Measurements from ENCODE around the gene MYO1E.
"Not testable (repeated sequence)": the region's sequence is repeated elsewhere in the genome, so short reads cannot be mapped to it uniquely, and the experiment has no call there.

Gene MYO1E

DNA sequence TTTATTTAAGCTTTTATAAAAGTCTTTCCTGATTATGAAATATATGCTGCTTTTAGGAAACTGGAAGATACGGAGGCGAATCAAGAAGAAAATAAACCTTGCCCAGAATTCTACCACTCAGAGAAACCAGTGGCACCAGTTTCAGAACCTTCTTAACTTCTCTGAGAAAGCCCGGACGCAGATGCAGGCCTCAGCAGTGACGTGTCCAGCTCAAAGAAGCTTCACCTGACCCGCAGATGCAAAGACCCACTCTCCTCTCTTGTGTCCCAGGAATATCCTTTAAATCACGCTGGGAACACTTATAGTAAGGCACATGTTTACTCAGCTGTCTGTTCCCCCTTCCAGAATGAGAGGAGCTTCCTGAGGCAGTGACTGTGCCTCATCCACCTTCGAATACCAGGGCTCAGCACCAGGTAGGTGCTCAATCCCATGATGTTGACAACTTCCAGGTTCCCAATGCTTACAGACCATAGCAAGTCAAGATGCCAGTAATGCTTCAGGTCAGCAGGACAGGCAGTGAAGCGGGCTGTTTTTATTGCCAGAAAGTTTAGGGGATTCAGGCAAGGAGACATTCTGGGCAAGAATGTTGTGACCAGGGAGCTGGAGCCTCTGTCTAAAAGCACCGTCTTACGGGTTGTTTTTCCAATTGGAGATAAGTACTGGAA lies 205.9 kb downstream of the MYO1E start:
- no peak for TF ChIP-seq POLR2A (IDR thresholded peaks at IDR 0.05; ENCODE audit: low read depth, low read length)
- DNase-seq (ENCODE audit: insufficient read length, low spot score) (no peak), FAIRE-seq (no peak)

DNA sequence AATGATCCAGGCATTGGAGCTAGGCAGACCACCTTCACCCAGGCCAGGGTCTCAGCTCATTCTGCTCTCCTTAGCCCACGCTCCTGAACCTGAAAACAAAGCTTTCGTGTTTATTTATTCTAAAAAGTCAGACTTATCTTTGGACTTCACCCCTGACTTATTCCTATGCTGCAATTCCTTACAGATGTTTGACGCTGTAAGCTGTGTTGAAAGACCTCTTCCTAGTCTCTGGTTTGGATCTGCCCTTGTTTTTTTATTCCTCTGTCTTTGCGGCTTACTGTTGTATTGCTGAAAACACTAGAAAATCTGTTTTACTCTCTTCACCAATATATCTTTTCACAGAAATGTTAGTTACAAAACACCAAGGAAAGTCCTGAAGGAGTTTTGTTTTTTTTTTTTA lies 206.5 kb downstream of the MYO1E start:
- TF ChIP-seq POLR2A (IDR thresholded peaks at IDR 0.05; ENCODE audit: low read depth, low read length): no peak
- FAIRE-seq (no peak), DNase-seq (ENCODE audit: insufficient read length, low spot score) (no peak)

DNA sequence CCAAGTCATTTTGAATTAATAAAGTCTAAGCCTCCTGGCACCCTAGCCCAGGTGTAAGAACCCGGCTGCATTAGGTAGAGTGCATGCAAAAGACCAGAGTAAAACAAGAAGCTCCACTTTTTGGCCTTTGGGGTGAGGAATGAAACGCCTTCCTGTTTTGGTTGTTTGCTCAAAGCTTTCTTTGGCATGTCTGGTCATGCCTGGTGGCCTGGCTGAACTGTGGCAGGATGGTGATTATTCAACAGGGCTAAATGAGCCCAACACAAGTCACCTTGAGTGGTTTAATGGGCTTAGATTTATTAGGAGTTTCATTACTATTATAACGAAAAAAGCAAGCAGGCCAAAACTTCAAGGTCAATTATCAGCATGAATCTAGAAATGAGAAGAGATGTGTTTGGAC lies 206.9 kb downstream of the MYO1E start:
- no peak for TF ChIP-seq POLR2A (IDR thresholded peaks at IDR 0.05; ENCODE audit: low read depth, low read length)
- DNase-seq (ENCODE audit: insufficient read length, low spot score): no peak
- no peak for FAIRE-seq

DNA sequence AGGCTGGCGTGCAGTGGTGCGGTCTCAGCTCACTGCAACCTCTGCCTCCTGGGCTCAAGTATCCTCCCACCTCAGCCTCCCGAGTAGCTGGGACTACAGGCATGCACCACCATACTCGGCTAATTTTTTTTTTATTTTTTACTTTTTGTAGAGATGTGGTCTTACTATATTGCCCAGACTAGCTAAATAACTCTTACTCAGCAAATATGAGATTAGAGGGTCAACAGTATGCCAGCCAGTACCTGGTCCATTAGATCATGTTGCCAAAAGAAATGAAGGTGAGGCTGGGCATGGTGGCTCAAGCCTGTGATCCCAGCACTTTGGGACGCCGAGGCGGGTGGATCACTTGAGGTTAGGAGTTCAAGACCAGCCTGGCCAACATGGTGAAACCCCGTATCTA lies 210.6 kb downstream of the MYO1E start:
- not testable (repeated sequence) for DNase-seq (ENCODE audit: insufficient read length, low spot score); FAIRE-seq

DNA sequence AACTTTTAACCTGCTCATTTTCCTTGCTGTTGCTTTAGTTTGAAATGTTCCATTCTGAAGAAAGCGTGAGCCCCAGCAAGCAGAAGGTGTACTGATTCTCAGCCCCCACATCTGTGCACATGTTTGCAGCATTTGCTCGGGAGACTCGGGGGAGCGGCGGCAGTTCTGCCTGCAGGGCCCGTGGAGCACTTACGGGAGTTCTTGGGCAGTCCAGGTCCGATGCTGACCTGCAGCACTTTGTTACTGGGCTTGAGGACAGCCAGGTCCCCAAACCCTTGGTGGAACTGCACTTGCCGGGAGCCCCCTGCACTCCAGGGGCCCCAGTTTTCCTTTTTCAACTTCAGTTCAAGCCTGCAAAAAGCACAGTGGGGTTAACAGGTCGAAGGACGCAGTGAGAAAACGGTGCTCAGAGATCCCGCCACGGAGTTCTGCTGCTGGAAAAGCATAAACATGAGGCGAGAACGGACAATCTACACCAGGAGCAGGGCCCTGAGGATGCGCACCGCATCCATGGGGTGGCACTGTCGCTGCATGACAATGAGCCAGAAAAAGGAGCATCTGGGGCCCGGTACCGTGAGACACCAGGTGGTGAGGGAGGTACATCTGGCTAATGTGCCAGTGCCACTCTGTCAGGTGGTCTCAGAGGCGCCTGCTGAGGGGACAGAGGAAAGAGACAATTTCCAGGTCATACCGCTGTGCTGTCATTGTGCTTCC lies 211.6 kb downstream of the MYO1E start:
- TF ChIP-seq POLR2A (IDR thresholded peaks at IDR 0.05; ENCODE audit: low read depth, low read length): no peak
- no peak for DNase-seq (ENCODE audit: insufficient read length, low spot score)
- FAIRE-seq: no peak

DNA sequence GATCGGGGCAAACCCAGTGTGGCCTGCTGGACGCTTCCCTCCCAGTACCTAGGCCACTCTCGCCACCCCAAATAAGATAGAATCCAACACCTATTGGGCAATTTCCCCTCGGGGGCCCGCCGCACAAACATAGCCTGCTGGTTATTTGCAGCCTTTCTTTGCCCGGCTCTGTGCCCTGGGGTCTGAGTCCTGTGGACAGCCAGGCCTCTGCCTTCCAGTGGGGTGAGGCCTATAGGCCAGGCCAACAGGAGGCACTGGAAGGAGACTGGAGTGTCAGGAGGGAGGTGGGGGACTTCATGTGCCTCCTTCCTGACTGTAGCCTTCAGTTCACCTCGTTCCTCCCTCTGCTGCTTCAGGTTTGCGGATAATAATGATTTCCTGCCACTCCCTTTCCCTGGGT lies 213.5 kb downstream of the MYO1E start:
- FAIRE-seq: no peak
- no peak for DNase-seq (ENCODE audit: insufficient read length, low spot score)
- TF ChIP-seq POLR2A (IDR thresholded peaks at IDR 0.05; ENCODE audit: low read depth, low read length): no peak

GRCh38 chr15:59158701-59159034 lies 214.0 kb downstream of the MYO1E start:
- DNase-seq (ENCODE audit: insufficient read length, low spot score) (no peak), FAIRE-seq (no peak)
- no peak for TF ChIP-seq POLR2A (IDR thresholded peaks at IDR 0.05; ENCODE audit: low read depth, low read length)

DNA sequence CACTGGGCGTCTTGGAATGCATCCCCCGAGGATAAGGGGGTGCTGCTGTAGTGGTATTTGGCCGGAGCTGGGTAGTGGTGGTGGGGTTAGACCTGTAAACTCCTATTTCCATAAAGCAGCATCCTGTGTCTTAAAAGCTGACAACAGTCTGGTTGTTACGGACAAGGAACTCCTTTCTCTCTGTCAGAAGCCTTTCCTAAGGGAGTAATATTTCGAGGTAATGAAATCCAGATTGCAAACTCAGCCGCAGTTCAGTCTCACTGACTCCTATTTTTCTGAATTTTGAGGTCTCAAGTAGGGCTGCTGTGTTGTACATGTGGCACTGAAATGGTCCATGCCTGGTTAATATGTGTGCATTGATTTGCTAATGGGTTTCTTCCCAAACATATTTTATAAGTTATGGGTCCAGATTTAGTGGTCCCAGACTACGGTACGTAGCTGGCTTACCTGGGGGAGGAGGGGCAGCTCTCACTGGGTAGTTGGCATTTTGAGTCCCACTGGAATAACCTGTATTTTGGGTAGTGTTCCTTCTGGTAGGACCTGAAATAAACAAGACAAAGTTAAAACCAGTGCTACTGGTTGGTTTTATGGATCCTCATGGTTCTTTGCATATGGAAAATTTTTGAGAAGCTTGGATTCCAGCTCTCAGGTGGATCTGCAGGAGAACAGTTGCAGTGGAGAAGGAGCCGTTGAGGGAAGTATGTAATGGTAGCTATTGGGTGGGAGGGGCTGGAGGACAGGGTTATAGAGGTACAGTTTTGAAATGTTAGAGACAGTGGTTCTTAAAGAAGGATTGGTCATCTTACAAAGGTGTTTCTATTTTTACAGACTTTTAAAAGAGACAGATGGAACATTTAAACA lies 214.6 kb downstream of the MYO1E start:
- no peak for FAIRE-seq
- DNase-seq (ENCODE audit: insufficient read length, low spot score): no peak
- no peak for TF ChIP-seq POLR2A (IDR thresholded peaks at IDR 0.05; ENCODE audit: low read depth, low read length)

GRCh38 chr15:59157396-59157795 lies 215.3 kb downstream of the MYO1E start:
- FAIRE-seq (no peak), DNase-seq (ENCODE audit: insufficient read length, low spot score) (no peak)
- TF ChIP-seq POLR2A (IDR thresholded peaks at IDR 0.05; ENCODE audit: low read depth, low read length): no peak

- FAIRE-seq: no peak
- TF ChIP-seq POLR2A (IDR thresholded peaks at IDR 0.05; ENCODE audit: low read depth, low read length): no peak
- DNase-seq (ENCODE audit: insufficient read length, low spot score): no peak
Observed at GRCh38 chr15:59155431-59155830, 217.2 kb downstream of the MYO1E start.

DNA sequence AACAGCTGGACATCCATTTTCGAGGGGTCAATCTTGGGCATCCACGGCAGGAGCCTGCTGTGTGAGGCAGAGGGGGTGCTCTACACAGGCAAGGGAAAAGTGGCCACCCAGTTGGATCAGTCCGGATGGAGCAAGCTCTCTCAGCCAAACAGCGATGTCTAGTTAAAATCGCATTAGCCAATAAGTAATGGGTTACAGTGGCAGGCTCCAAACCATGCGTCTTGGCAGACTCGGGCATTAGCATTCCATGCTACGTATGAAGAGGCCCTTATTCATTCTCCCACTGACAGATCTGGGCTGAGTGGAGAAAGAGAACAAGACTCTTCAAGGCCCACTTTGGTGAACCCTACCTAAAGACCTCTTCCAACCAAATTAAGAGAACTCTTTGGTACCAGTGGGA lies 218.4 kb downstream of the MYO1E start:
- DNase-seq (ENCODE audit: insufficient read length, low spot score): no peak
- no peak for FAIRE-seq
- TF ChIP-seq POLR2A (IDR thresholded peaks at IDR 0.05; ENCODE audit: low read depth, low read length): no peak

DNA sequence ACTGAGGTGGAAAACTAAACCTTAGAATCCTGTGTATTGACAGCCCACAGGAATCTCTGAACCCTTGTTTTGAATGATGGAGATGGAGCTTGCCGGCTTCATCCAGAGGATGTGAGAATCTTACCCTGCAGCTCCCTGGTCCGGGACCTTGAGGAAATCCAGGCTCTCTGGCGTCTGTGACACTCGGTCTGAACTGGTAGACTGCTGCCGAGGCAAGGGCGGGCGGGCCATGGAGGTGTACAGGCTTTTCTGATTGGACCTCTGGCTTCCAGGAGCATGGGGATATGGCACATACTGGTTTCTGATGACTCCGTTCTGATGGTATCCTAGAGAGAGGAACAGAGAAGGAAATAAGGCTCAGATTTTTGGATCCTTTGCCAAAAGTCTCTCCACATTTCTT lies 219.2 kb downstream of the MYO1E start:
- no peak for DNase-seq (ENCODE audit: insufficient read length, low spot score)
- TF ChIP-seq POLR2A (IDR thresholded peaks at IDR 0.05; ENCODE audit: low read depth, low read length): no peak
- no peak for FAIRE-seq

DNA sequence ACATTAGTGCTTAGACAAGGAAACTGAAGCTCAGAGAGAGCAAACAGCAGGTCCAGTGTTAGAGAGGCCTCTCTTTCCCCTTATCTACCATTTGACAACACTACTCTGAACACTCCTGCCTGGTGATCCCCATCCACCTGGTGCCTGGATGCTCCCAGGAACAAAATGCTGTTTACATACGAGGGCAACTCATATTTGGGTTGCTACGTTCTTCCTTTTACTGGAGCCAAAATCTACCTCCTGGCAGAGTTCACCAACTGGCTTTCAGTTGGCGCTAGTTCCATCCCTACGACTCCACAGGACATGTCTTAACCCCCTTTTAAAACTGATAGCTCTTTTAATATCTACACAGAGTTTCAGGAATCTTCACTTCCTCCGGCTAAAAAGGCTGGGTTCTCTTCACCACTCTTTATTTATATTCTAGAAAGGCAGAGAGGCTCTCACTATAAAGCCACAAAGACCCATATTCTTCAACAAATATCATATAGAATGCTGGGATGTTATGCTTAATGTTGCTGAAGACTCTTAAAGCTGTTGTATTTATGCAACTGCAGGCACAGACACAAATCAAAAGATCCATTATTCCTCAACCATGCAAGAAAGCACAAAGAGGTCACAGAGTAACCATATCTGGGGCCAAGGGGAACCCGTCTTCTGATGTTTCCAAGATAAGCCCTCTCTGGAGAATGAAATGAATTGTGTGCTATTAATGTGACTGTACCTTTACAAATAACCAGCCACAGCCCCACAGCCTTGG lies 219.8 kb downstream of the MYO1E start:
- TF ChIP-seq POLR2A (IDR thresholded peaks at IDR 0.05; ENCODE audit: low read depth, low read length): no peak
- DNase-seq (ENCODE audit: insufficient read length, low spot score): no peak
- no peak for FAIRE-seq

GRCh38 chr15:59150185-59150584 lies 222.5 kb downstream of the MYO1E start:
- no peak for DNase-seq (ENCODE audit: insufficient read length, low spot score)
- no peak for FAIRE-seq
- no peak for TF ChIP-seq POLR2A (IDR thresholded peaks at IDR 0.05; ENCODE audit: low read depth, low read length)
